Activated T-cell treated with anti-CD3 and anti-CD28 coated beads, Interleukin-2, amount 50 U/mL, for 72 hours (primary cell): ENCODE results near the gene GAP43. TPM values are rescaled to one million over a fixed set of nuclear protein-coding genes. Genes with fewer than 3 reads are reported as not detected.
A peak's percentile ranks its signal among the peaks of the same experiment; 100 is the strongest.

Experiments
- ATAC-seq, 2 donors: fragments of 150-1000 bp; cut with Tn5 transposase; replicated peaks in 1 of 2; 2 replicates each; pipeline ENCODE4 v1.10.0; 2021; ENCODE audit warnings: moderate library complexity in 2 of 2, mild to moderate bottlenecking in 1 of 2
- DNase-seq, 2 donors: peaks; one replicate each; pipeline ENCODE4 v3.0.0; 2021 to 2022; ENCODE audit warnings: mixed read lengths in 1 of 2
- H3K27ac Mint-ChIP-seq: one replicate; pipeline ENCODE4 v1.8.0; 2022; ENCODE audit warnings: mild to moderate bottlenecking, moderate library complexity, mixed read lengths
- H3K27me3 Mint-ChIP-seq: one replicate; pipeline ENCODE4 v1.8.0; 2022; ENCODE audit warnings: low read depth, mixed read lengths
- H3K36me3 Mint-ChIP-seq, 2 donors: one replicate each; pipeline ENCODE4 v1.8.0; 2022; ENCODE audit warnings: mixed read lengths in 2 of 2, mild to moderate bottlenecking in 1 of 2; ENCODE audit not compliant: insufficient read depth in 2 of 2
- H3K4me1 Mint-ChIP-seq: one replicate; pipeline ENCODE4 v1.8.0; 2022; ENCODE audit warnings: low read depth, mixed read lengths
- H3K4me3 Mint-ChIP-seq, 2 donors: one replicate each; pipeline ENCODE4 v1.8.0; 2022; ENCODE audit warnings: mild to moderate bottlenecking in 2 of 2, mixed read lengths in 2 of 2, moderate library complexity in 2 of 2
- H3K9me3 Mint-ChIP-seq, 2 donors: one replicate each; pipeline ENCODE4 v1.8.0; 2022; ENCODE audit warnings: mixed read lengths in 2 of 2
- total RNA-seq, 2 donors: library from RNA; stranded (reverse); gene quantifications; one replicate each; pipeline ENCODE4 v1.2.3, GENCODE V29; 2022

GAP43 gene
- total RNA-seq, 2 donors from 2014 or later, result not detected

- DNase-seq (no peak), ATAC-seq (peak in 1 of 2 donors; percentile 23)
- no peaks in the 10 kb centered on the region for H3K36me3 Mint-ChIP-seq
- no peak overlapping the region for H3K27ac Mint-ChIP-seq
- no peaks in the 10 kb centered on the region for H3K27me3 Mint-ChIP-seq
- H3K9me3 Mint-ChIP-seq, result no peaks in the 10 kb centered on the region
- H3K4me1 Mint-ChIP-seq, result no peaks in the 10 kb centered on the region
- no peak overlapping the region for H3K4me3 Mint-ChIP-seq
Measured at GRCh38 chr3:115699706-115700105, 76.4 kb downstream of the GAP43 start.

GRCh38 chr3:115702598-115702997 is 79.3 kb downstream of the GAP43 start:
- Mint-ChIP-seq H3K4me3 (no peak overlapping the region), H3K27me3 (no peaks in the 10 kb centered on the region), H3K4me1 (no peaks in the 10 kb centered on the region), H3K36me3 (no peaks in the 10 kb centered on the region), H3K9me3 (no peaks in the 10 kb centered on the region), H3K27ac (no peak overlapping the region)
- ATAC-seq (no peak), DNase-seq (no peak)

GRCh38 chr3:115704661-115705338 is 81.5 kb downstream of the GAP43 start:
- no peak overlapping the region for H3K4me3 Mint-ChIP-seq
- no peak overlapping the region for H3K27ac Mint-ChIP-seq
- H3K36me3 Mint-ChIP-seq, result no peaks in the 10 kb centered on the region
- H3K9me3 Mint-ChIP-seq, result no peaks in the 10 kb centered on the region
- ATAC-seq, result no peak
- no peaks in the 10 kb centered on the region for H3K4me1 Mint-ChIP-seq
- peaks cover 9% of the 10 kb centered on the region for H3K27me3 Mint-ChIP-seq
- no peak for DNase-seq

- ATAC-seq, result no peak
- Mint-ChIP-seq H3K4me3 (no peak overlapping the region), H3K36me3 (no peaks in the 10 kb centered on the region), H3K27me3 (peaks cover 9% of the 10 kb centered on the region), H3K4me1 (no peaks in the 10 kb centered on the region), H3K27ac (no peak overlapping the region), H3K9me3 (no peaks in the 10 kb centered on the region)
- no peak for DNase-seq
Measured at GRCh38 chr3:115706311-115706829, 83.1 kb downstream of the GAP43 start.

GRCh38 chr3:115708540-115708939 is 85.2 kb downstream of the GAP43 start:
- peaks cover 22% of the 10 kb centered on the region for H3K27me3 Mint-ChIP-seq
- no peaks in the 10 kb centered on the region for H3K36me3 Mint-ChIP-seq
- ATAC-seq (no peak), DNase-seq (no peak)
- no peaks in the 10 kb centered on the region for H3K9me3 Mint-ChIP-seq
- no peak overlapping the region for H3K27ac Mint-ChIP-seq
- H3K4me1 Mint-ChIP-seq, result no peaks in the 10 kb centered on the region
- H3K4me3 Mint-ChIP-seq, result no peak overlapping the region

- no peaks in the 10 kb centered on the region for H3K36me3 Mint-ChIP-seq
- no peak overlapping the region for H3K4me3 Mint-ChIP-seq
- H3K9me3 Mint-ChIP-seq, result no peaks in the 10 kb centered on the region
- peaks cover 27% of the 10 kb centered on the region for H3K27me3 Mint-ChIP-seq
- no peaks in the 10 kb centered on the region for H3K4me1 Mint-ChIP-seq
- no peak overlapping the region for H3K27ac Mint-ChIP-seq
- DNase-seq, result no peak
- ATAC-seq, result no peak
Measured at GRCh38 chr3:115709093-115709492, 85.8 kb downstream of the GAP43 start.

GRCh38 chr3:115709931-115710330 is 86.6 kb downstream of the GAP43 start:
- ATAC-seq (no peak), DNase-seq (no peak)
- no peaks in the 10 kb centered on the region for H3K9me3 Mint-ChIP-seq
- no peak overlapping the region for H3K4me3 Mint-ChIP-seq
- no peak overlapping the region for H3K27ac Mint-ChIP-seq
- no peaks in the 10 kb centered on the region for H3K4me1 Mint-ChIP-seq
- H3K27me3 Mint-ChIP-seq, result peaks cover 30% of the 10 kb centered on the region
- H3K36me3 Mint-ChIP-seq, result no peaks in the 10 kb centered on the region

- Mint-ChIP-seq H3K36me3 (no peaks in the 10 kb centered on the region), H3K9me3 (no peaks in the 10 kb centered on the region), H3K27ac (no peak overlapping the region), H3K27me3 (peaks cover 36% of the 10 kb centered on the region), H3K4me3 (no peak overlapping the region), H3K4me1 (no peaks in the 10 kb centered on the region)
- ATAC-seq (no peak), DNase-seq (no peak)
Measured at GRCh38 chr3:115710799-115711198, 87.5 kb downstream of the GAP43 start.

GRCh38 chr3:115712871-115713270 is 89.6 kb downstream of the GAP43 start:
- no peaks in the 10 kb centered on the region for H3K9me3 Mint-ChIP-seq
- DNase-seq (no peak), ATAC-seq (no peak)
- H3K4me1 Mint-ChIP-seq, result no peaks in the 10 kb centered on the region
- no peak overlapping the region for H3K4me3 Mint-ChIP-seq
- H3K27ac Mint-ChIP-seq, result no peak overlapping the region
- no peaks in the 10 kb centered on the region for H3K36me3 Mint-ChIP-seq
- peaks cover 39% of the 10 kb centered on the region for H3K27me3 Mint-ChIP-seq

GRCh38 chr3:115713284-115713683 is 90.0 kb downstream of the GAP43 start:
- H3K27ac Mint-ChIP-seq, result no peak overlapping the region
- H3K9me3 Mint-ChIP-seq, result no peaks in the 10 kb centered on the region
- no peak for ATAC-seq
- no peak for DNase-seq
- no peaks in the 10 kb centered on the region for H3K4me1 Mint-ChIP-seq
- H3K4me3 Mint-ChIP-seq, result no peak overlapping the region
- H3K27me3 Mint-ChIP-seq, result peaks cover 36% of the 10 kb centered on the region
- no peaks in the 10 kb centered on the region for H3K36me3 Mint-ChIP-seq

- Mint-ChIP-seq H3K4me3 (no peak overlapping the region), H3K36me3 (no peaks in the 10 kb centered on the region), H3K27me3 (peaks cover 41% of the 10 kb centered on the region), H3K4me1 (no peaks in the 10 kb centered on the region), H3K9me3 (no peaks in the 10 kb centered on the region), H3K27ac (no peak overlapping the region)
- DNase-seq (no peak), ATAC-seq (no peak)
Measured at GRCh38 chr3:115715241-115715745, 92.0 kb downstream of the GAP43 start.

GRCh38 chr3:115720983-115721382 is 97.7 kb downstream of the GAP43 start:
- H3K27ac Mint-ChIP-seq, result no peak overlapping the region
- DNase-seq (no peak), ATAC-seq (no peak)
- H3K27me3 Mint-ChIP-seq, result peaks cover 33% of the 10 kb centered on the region
- no peaks in the 10 kb centered on the region for H3K9me3 Mint-ChIP-seq
- no peaks in the 10 kb centered on the region for H3K4me1 Mint-ChIP-seq
- no peaks in the 10 kb centered on the region for H3K36me3 Mint-ChIP-seq
- no peak overlapping the region for H3K4me3 Mint-ChIP-seq

- H3K36me3 Mint-ChIP-seq, result no peaks in the 10 kb centered on the region
- peaks cover 27% of the 10 kb centered on the region for H3K27me3 Mint-ChIP-seq
- H3K4me1 Mint-ChIP-seq, result peaks cover 6% of the 10 kb centered on the region
- no peak overlapping the region for H3K27ac Mint-ChIP-seq
- no peaks in the 10 kb centered on the region for H3K9me3 Mint-ChIP-seq
- H3K4me3 Mint-ChIP-seq, result no peak overlapping the region
- ATAC-seq (no peak), DNase-seq (no peak)
Measured at GRCh38 chr3:115725800-115726199, 102.5 kb downstream of the GAP43 start.

GRCh38 chr3:115727135-115727534 is 103.8 kb downstream of the GAP43 start:
- no peak overlapping the region for H3K27ac Mint-ChIP-seq
- no peaks in the 10 kb centered on the region for H3K9me3 Mint-ChIP-seq
- ATAC-seq (peak; percentile 54 to 55), DNase-seq (no peak)
- H3K4me1 Mint-ChIP-seq, result peaks cover 6% of the 10 kb centered on the region
- peaks cover 15% of the 10 kb centered on the region for H3K27me3 Mint-ChIP-seq
- no peaks in the 10 kb centered on the region for H3K36me3 Mint-ChIP-seq
- H3K4me3 Mint-ChIP-seq, result no peak overlapping the region
